Measurements from ENCODE around the gene MFSD8.
"Not testable (repeated sequence)": the region's sequence is repeated elsewhere in the genome, so short reads cannot be mapped to it uniquely, and the experiment has no call there.

The MFSD8 gene

GRCh38 chr4:127965062-127965802, at the start of gene MFSD8, which contains the start of gene ABHD18:
Gene MFSD8 (minus strand): TSS chr4:127965173. CDS start chr4:127965133, 40 bp downstream.
Gene ABHD18 (plus strand): TSS chr4:127965406. CDS start chr4:127982956, 17,550 bp downstream.
- DNase-seq (ENCODE audit: low read depth), result peak; percentile 97

GRCh38 chr4:128009428-128009827, 44.5 kb upstream of the MFSD8 start:
- DNase-seq (ENCODE audit: low read depth), result no peak
- H3K4me3 ChIP-seq (ENCODE audit: low read depth, low read length), result no peak overlapping the region
- TF ChIP-seq CTCF (IDR thresholded peaks at IDR 0.05; ENCODE audit: low read depth, low read length, missing control alignments), result no peak
- in situ Hi-C loops (cut with HindIII; ENCODE audit: low sequenced_read_pairs), result no loop called here

More at GRCh38 chr4:127965062-127965802, at the start of gene MFSD8, which contains the start of gene ABHD18:
- peak; percentile 64 for TF ChIP-seq CTCF (IDR thresholded peaks at IDR 0.05; ENCODE audit: low read depth, low read length, missing control alignments)
- in situ Hi-C loops (cut with HindIII; ENCODE audit: low sequenced_read_pairs), result no loop called here
- peak within 1 kb of the TSS; percentile 99 for H3K4me3 ChIP-seq (ENCODE audit: low read depth, low read length)

- no peak for DNase-seq (ENCODE audit: low read depth)
- no peak overlapping the region for H3K4me3 ChIP-seq (ENCODE audit: low read depth, low read length)
- no peak for TF ChIP-seq CTCF (IDR thresholded peaks at IDR 0.05; ENCODE audit: low read depth, low read length, missing control alignments)
- in situ Hi-C loops (cut with HindIII; ENCODE audit: low sequenced_read_pairs), result no loop called here
Observed at GRCh38 chr4:128006592-128006991, 41.6 kb upstream of the MFSD8 start.

- in situ Hi-C loops (cut with HindIII; ENCODE audit: low sequenced_read_pairs), result no loop called here
- TF ChIP-seq CTCF (IDR thresholded peaks at IDR 0.05; ENCODE audit: low read depth, low read length, missing control alignments), result peak; percentile 18
- DNase-seq (ENCODE audit: low read depth), result no peak
Observed at GRCh38 chr4:127997534-127998388, 32.8 kb upstream of the MFSD8 start.

GRCh38 chr4:127996521-127996920, 31.5 kb upstream of the MFSD8 start:
- in situ Hi-C loops (cut with HindIII; ENCODE audit: low sequenced_read_pairs); DNase-seq (ENCODE audit: low read depth); H3K4me3 ChIP-seq (ENCODE audit: low read depth, low read length): not testable (repeated sequence)

More at GRCh38 chr4:127997534-127998388, 32.8 kb upstream of the MFSD8 start:
- H3K4me3 ChIP-seq (ENCODE audit: low read depth, low read length), result no peak overlapping the region

GRCh38 chr4:127995776-127996175, 30.8 kb upstream of the MFSD8 start:
- H3K4me3 ChIP-seq (ENCODE audit: low read depth, low read length), result no peak overlapping the region
- no peak for TF ChIP-seq CTCF (IDR thresholded peaks at IDR 0.05; ENCODE audit: low read depth, low read length, missing control alignments)
- DNase-seq (ENCODE audit: low read depth), result no peak
- in situ Hi-C loops (cut with HindIII; ENCODE audit: low sequenced_read_pairs), result no loop called here

All from astrocyte of the cerebellum (primary cell).